ENCODE results near the gene KLF4. TPM values are rescaled to one million over a fixed set of nuclear protein-coding genes. Genes with fewer than 3 reads are reported as not detected.

The KLF4 gene
- total RNA-seq, 1 donor from 2014 or later = 444 TPM

- Histone ChIP-seq H3K27me3 (no peaks in the 10 kb centered on the region), H3K4me3 (no peak overlapping the region), H3K4me1 (no peaks in the 10 kb centered on the region), H3K9me3 (no peaks in the 10 kb centered on the region), H3K36me3 (no peaks in the 10 kb centered on the region), H3K27ac (no peak overlapping the region)
- TF ChIP-seq, protein P1, sequence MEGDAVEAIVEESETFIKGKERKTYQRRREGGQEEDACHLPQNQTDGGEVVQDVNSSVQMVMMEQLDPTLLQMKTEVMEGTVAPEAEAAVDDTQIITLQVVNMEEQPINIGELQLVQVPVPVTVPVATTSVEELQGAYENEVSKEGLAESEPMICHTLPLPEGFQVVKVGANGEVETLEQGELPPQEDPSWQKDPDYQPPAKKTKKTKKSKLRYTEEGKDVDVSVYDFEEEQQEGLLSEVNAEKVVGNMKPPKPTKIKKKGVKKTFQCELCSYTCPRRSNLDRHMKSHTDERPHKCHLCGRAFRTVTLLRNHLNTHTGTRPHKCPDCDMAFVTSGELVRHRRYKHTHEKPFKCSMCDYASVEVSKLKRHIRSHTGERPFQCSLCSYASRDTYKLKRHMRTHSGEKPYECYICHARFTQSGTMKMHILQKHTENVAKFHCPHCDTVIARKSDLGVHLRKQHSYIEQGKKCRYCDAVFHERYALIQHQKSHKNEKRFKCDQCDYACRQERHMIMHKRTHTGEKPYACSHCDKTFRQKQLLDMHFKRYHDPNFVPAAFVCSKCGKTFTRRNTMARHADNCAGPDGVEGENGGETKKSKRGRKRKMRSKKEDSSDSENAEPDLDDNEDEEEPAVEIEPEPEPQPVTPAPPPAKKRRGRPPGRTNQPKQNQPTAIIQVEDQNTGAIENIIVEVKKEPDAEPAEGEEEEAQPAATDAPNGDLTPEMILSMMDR (IDR thresholded peaks at IDR 0.05) = no peak
- no peak for DNase-seq (ENCODE audit: low spot score in 2 of 2)
- intact Hi-C loops (cut with DNase I) = no loop called here
These were observed 34.0 kb upstream of the KLF4 start for GRCh38 chr9:107523539-107523938.

- H3K27me3 ChIP-seq = no peaks in the 10 kb centered on the region
- H3K9me3 ChIP-seq = no peaks in the 10 kb centered on the region
- TF ChIP-seq, protein P1 (IDR thresholded peaks at IDR 0.05) = no peak
- intact Hi-C loops (cut with DNase I) = no loop called here
- H3K4me1 ChIP-seq = no peaks in the 10 kb centered on the region
- no peak for DNase-seq (ENCODE audit: low spot score in 2 of 2)
- H3K4me3 ChIP-seq = no peak overlapping the region
- no peak overlapping the region for H3K27ac ChIP-seq
- H3K36me3 ChIP-seq = no peaks in the 10 kb centered on the region
These were observed 30.6 kb upstream of the KLF4 start for GRCh38 chr9:107520186-107520585.

GRCh38 chr9:107518037-107518807 lies 28.7 kb upstream of the KLF4 start:
- no peak for DNase-seq (ENCODE audit: low spot score in 2 of 2)
- Histone ChIP-seq H3K9me3 (no peaks in the 10 kb centered on the region), H3K36me3 (no peaks in the 10 kb centered on the region), H3K27me3 (no peaks in the 10 kb centered on the region), H3K4me1 (no peaks in the 10 kb centered on the region), H3K27ac (no peak overlapping the region), H3K4me3 (no peak overlapping the region)
- TF ChIP-seq, protein P1 (IDR thresholded peaks at IDR 0.05) = no peak
- intact Hi-C loops (cut with DNase I) = no loop called here

DNA sequence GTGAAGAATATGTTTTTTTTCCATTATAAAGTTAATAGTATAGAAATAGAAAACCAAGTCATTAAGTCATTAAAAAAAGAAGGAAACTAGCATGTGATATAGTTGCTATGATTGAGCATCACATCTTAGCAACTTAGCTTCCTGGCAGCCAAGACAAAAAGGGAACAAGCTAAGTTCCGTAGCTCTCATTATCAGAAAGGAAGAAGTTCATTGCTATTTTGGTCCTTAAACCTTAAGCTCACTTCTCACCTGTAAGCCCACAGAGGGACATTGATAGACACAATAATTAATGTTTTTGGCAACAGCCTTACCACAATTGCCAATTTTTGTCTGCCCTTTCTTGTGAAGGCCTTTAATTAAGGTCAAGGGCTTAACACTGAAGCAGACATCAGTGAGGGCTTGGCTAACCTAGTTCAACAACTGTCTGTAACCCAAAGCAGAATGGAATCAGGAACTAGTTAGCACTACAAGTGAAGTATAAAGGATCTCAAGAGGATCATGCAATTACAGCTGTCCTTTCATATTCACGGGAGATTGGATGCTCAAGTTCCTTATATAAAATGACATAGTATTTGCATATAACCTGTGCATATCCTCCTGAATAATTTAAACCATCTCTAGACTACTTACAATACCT lies 24.0 kb upstream of the KLF4 start:
- DNase-seq (ENCODE audit: low spot score in 2 of 2) = no peak
- TF ChIP-seq, protein P1 (IDR thresholded peaks at IDR 0.05) = no peak
- H3K36me3 ChIP-seq = no peaks in the 10 kb centered on the region
- no peaks in the 10 kb centered on the region for H3K4me1 ChIP-seq
- no peak overlapping the region for H3K27ac ChIP-seq
- no peaks in the 10 kb centered on the region for H3K9me3 ChIP-seq
- intact Hi-C loops (cut with DNase I) = loop anchor here (2.0 to 5.0 kb wide), 2 partner anchors 25 to 124 kb away; no protein-coding TSS in a partner anchor
- no peak overlapping the region for H3K4me3 ChIP-seq
- H3K27me3 ChIP-seq = no peaks in the 10 kb centered on the region

GRCh38 chr9:107504585-107505455 lies 15.3 kb upstream of the KLF4 start:
- TF ChIP-seq, protein P1 (IDR thresholded peaks at IDR 0.05) = no peak
- Histone ChIP-seq H3K4me3 (no peak overlapping the region), H3K36me3 (no peaks in the 10 kb centered on the region), H3K27ac (peak overlapping the region; percentile 73 to 83), H3K9me3 (no peaks in the 10 kb centered on the region), H3K4me1 (peaks cover 0 to 10% of the 10 kb centered on the region in 2 donors), H3K27me3 (no peaks in the 10 kb centered on the region)
- intact Hi-C loops (cut with DNase I) = loop anchor here (1.0 to 10.0 kb wide), 2 partner anchors 15 to 80 kb away; no protein-coding TSS in a partner anchor
- peak in 1 of 2 donors; percentile 81 for DNase-seq (ENCODE audit: low spot score in 2 of 2)

Measured in ascending aorta (tissue), 2 donors.